CD4-positive, alpha-beta T cell treated with Interleukin-4 for 4 hours (primary cell): ENCODE measurements around the gene GDE1.

Source experiments
- DNase-seq: peaks from one replicate; pipeline ENCODE4 v3.0.0-alpha.2; 2020

Gene GDE1

GRCh38 chr16:19523559-19524355 lies 1.9 kb upstream of the GDE1 start, which contains the start of gene CCP110:
Gene CCP110, plus strand, starts transcription at chr16:19523942. Its CDS starts 3,940 bp downstream, at chr16:19527882.
- DNase-seq = peak; percentile 93

- no peak for DNase-seq
These were observed 1.3 kb upstream of the GDE1 start for GRCh38 chr16:19523184-19523558.

DNA sequence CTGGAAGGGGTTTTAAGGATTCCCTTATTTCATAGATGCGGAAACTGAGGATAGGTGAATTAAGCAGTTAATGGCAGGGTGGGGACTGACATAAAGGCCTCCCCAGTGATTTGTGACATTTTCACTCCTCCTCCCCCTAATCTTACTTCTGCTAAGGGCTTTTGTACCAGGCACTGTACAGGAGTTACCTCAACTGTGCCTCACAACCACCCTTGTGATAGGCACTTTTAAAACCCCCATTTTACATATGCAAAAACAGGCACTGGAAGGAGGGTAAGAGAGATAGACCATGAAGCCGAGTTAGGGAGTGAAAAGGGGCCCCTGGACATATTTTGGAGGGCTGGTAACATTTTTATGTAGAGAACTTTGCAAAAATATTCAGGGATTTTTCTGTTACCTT lies 862 bp upstream of the GDE1 start:
- no peak for DNase-seq

- DNase-seq = no peak
These were observed 467 bp upstream of the GDE1 start for GRCh38 chr16:19522397-19522732.

DNA sequence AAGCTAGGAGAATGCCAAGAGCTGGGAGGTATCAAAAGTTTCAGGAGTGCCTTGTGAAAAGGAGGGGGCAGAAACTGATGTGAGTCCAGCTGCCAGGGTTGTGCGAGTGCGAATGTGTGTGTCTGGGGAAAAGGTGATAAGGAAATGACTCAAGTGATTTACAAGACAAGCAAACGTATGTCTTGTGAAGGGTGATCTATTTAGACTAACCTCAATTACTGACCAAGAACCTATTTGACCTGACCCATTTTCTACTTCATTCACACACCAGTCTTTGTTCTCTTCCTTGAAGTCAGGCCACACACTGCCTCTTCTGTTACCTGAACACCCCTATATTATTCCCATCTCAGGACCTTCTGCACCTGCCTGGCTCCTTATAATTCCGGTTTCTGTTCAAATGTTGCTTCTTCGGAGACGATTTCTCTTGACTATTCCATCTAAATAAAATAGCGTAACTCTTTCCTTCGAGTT lies 1.0 kb downstream of the GDE1 start:
- peak; percentile 14 for DNase-seq

GRCh38 chr16:19518388-19518787 lies 3.5 kb downstream of the GDE1 start:
- no peak for DNase-seq

GRCh38 chr16:19517424-19518089 lies 4.3 kb downstream of the GDE1 start:
- peak; percentile 36 for DNase-seq

- DNase-seq = no peak
These were observed 6.1 kb downstream of the GDE1 start for GRCh38 chr16:19515757-19516156.

DNA sequence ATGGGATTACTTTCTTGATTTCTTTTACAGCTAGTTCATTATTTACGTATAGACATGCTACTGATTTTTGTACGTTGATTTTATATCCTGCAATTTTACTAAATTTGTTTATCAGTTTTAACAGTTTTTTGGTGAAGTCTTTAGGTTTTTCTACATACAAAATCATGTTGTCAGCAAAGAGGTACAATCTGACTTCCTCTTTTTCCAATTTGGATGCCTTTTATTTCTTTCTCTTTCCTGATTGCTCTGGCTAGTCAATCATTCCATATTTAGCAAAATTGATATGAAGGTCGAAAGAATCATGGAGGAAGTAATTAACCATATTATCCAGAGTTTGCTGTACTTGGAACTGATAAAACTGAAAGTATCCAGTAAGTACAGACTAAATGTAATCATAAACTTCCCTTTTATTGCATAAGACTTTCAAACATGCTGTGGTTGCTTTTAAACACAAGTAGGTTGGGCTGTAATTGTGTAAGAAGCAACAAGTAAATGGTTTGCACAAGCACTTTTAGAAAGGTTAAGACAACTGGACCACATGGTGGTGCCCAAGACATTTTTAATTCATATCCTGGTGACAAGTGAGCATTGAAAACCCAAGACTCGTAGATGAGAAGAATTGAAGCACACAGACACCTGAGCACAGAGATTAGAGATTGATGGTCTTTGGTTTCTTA lies 8.4 kb downstream of the GDE1 start:
- no peak for DNase-seq

- DNase-seq = no peak
These were observed 9.6 kb downstream of the GDE1 start for GRCh38 chr16:19512297-19512696.

DNA sequence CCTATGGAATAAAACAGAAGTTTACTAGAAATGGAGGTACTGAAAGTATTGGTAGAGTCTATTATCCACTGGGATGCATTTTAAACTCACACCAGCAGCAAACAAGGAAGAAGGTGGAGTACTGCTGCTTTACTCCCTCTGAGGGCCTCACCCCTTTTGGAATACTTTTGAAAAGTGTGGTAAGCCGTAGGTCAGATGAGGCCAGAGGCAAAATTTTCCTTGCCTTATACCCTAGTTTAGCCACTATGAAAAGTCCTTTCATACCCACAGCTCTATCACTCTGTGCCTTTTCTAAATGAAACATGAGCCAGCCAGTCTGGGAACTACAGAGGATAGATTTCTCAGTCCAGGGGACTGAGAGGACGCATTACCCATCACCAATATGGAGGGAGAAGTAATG lies 14.0 kb downstream of the GDE1 start:
- DNase-seq = no peak

DNA sequence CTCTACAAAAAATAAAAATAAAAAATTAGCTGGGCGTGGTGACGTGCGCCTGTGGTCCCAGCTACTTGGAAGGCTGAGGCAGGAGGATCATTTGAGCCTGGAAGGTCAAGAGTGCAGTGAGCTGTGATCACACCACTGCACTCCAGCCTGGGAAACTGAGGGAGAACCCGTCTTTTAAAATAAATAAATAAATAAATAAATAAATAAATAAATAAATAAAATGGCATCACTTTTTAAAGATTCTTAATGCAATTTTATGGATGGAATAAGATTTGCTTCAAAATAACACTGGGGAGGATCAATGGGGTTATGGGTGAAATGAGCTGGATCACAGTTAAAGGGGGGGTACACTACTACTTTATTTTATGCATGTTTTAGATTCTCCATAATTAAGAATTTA lies 14.9 kb downstream of the GDE1 start:
- DNase-seq = no peak

DNA sequence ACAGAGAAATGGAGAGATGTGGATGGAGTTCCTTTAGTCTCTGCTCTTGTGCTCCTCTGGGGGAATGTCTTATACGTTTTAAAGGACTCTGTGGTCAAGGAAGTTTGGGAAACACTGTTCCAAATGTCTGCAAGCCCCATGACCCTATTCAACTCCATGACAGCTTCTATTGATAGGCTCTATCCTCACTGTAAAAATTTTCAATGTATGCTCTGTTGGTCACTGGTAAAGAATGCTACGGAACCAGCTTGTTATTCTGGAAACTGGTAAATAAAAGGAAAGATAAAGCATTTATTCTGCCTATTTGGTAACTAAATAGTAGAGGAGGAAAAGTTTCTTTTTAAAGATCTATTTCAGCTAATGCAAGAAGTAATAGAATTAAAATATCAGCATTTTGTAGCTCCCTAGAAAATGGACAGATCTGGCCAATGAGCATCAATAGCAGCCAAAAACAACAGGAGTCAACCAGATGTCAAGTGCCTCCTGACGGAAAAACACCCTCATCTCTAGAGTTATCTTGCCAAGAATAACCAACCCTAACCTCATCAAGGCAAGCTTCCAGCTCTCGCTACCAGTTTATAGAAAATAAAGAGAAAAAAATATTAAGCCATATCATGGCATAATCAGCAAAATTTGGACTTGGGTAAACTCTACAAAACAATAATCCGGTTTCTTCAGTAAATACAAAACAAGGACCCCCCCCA lies 16.1 kb downstream of the GDE1 start:
- no peak for DNase-seq

GRCh38 chr16:19503461-19504075 lies 18.3 kb downstream of the GDE1 start:
- DNase-seq = no peak

DNA sequence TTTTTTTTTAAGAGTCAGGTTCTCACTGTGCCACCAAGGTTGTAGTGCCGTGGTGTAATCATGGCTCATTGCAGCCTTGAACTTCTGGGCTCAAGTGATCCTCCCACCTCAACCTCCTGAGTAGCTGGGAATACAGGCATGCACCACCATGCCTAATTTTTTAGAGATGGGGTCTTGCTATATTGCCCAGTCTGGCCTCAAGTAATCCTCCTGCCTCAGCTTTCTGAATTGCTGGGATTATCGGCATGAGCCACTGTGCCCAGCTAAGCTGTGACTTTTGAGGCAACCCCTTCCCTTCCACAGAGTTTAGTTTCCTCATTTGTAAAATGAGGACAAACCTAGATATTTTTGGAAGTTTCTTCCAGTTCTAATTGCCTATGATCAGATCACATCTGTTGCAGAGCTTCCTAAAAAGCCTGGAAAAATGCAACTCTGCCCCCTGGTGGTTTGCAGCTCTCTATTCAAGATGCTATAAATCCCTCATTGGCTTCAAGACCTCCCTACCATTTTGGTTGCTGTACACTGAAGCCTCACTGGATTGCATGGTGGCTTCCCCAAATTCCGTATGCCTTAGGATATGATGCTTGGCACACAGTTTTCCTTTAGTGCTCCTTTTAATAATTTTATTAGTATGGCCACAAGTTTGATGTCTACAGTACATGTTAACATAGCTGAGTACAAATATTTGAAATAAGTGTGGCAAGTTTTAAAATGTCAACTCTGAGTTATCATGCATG lies 19.3 kb downstream of the GDE1 start:
- peak; percentile 63 for DNase-seq

DNA sequence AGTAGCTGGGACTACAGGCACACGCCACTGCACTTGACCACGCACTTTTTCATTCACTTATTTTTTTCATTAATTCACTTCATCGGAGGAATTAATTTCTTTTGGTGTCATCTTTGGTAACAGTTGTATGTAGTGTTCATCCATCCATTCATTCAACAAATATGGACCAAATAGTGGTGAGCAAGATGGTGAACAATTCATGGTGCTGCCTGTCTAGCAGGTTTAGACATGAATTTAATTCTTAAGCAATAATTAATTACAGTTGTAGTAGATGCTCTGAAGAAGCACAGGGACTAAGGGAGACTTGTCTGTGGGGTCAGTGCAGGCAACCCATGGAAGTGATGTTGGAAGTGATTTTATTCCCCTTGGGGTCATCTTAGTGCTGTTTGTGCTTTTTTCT lies 22.4 kb downstream of the GDE1 start:
- DNase-seq = no peak

- no peak for DNase-seq
These were observed 22.9 kb downstream of the GDE1 start for GRCh38 chr16:19499006-19499405.

DNA sequence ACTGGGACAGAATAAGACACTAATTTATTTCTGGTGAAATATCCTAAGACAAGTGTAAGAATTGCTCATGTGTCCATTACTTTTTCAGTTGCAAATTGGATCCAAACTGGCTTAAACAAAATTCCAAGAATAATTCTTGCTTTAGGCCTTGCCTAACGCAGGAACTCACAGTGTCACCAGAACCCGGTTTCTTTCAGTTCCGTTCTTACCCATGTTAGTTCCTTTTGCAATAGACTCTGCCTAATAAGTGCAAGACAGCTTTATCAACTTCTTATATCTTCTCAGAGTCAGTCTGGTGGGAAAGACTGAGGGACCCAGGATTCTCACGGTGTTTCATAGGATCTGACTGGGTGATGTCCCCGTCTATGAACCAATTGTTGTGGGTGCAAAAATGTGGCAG lies 24.7 kb downstream of the GDE1 start:
- DNase-seq = no peak

DNA sequence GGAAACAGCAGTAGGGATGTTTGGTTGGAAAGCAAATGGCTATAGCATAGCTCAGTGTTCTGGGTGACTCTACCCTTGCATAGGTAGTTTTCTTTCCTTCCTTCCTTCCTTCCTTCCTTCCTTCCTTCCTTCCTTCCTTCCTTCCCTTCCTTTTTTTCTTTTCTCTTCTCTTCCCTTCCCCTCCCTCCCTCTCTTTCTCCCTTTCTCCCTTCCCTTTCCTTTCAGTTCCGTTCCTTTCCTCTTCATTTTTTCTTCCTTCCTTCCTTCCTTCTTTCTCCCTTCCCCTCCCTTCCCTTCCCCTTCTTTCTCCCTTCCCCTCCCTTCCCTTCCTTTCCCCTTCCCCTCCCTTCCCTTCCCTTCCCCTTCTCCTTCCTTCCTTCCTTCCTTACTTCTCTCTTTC lies 31.3 kb downstream of the GDE1 start:
- DNase-seq = no peak

- DNase-seq = no peak
These were observed 33.7 kb downstream of the GDE1 start for GRCh38 chr16:19488213-19488640.

DNA sequence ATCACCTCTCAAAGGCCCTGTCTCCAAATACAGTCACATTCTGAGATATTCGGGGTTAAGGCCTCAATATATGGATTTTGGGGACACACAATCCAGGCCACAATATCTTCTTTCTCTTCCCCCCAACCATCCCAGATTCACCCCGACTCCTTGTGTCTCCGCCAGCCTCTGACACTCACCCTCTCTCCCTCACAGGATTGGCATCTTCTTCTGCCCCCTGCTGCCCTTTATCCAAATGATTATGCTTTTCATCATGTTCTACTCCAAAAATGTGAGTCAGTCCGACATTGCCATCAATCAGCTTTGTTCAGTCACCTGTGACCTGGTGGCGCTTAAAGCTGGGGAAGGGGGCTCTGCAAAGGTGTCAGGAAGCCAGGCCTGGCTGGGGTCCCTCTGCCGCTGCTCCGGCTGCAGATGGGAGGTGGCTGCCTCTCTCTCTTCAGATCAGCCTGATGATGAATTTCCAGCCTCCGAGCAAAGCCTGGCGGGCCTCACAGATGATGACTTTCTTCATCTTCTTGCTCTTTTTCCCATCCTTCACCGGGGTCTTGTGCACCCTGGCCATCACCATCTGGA lies 35.1 kb downstream of the GDE1 start:
- DNase-seq = no peak

GRCh38 chr16:19486051-19486450 lies 35.8 kb downstream of the GDE1 start:
- DNase-seq = no peak
